GM19193 (cell line): ENCODE measurements around the gene C5orf47.

Experiments
- POLR2A ChIP-seq: IDR thresholded peaks from 4 replicates; pipeline ENCODE4 v1.6.1; 2011; ENCODE audit not compliant: insufficient read depth, insufficient read length; ENCODE audit errors: extremely low read depth

C5orf47 gene

DNA sequence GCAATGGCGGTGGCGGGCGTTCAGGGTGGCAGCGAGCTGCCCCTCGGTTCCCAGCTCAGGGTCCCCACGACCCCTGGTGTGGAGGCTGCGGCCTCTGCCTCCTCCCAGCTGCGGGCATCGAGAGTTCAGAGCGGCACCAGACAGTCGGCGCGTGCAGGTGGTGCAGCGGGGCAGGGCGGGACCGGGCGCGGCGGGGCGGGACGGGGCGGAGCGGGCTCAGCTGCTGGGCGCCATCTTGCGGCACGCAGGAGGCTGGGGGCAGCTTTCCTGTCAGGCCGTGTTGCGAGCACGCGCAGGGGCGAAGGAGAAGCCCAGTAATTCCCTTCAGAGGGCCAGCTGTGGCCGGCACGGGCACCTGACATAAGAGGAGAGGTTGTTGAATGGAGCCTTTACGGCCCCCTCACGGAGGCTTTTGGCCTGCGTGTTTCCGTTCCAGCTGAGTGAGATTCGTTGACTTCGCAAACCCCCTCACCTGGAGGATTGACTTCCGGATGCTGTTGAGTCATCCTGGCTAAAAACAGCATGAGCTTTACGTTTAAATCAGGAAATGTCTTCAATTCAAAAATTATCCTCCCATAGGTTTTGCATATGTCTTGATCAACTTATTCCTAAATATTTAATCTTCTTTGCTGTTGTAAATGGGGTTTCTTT lies 587 bp downstream of the C5orf47 start:
- no peak for TF ChIP-seq POLR2A

DNA sequence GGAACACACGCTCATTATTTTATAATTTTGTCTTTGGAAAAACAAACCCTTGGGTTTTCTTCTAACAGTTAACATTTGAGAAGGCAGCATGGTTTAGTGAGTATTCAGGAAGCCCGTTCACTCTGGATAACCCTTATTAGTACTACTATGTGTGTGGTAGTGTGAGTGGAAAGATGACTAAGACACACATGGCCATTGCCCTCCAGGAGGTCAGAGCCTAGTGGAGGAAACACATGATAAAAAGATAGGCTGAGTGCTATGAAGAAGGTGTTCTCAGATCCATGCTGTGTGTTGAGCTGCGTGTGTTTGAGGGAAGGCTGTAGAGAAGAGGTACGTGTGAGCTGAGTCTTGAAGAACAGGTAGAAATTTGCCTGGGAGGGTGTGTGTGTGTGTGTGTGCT lies 8.4 kb downstream of the C5orf47 start:
- TF ChIP-seq POLR2A: no peak

DNA sequence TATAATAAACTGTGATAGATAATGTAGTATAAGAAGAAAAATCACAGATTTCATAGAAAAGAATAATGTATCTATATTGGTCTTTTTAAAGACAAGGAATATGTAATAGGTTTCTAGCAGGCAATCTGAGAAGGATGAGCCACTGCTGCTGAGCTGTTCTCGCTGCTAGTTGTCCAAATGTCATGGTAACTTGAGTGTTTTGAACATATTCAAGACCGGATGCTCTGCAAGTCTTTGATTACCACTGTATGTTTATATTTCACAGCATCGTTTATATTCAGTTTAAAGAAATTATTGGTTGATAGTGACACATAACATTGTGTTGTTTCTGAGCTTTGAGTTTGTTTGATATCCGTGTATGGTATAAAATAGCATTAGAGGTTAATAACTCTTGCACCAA lies 9.6 kb downstream of the C5orf47 start:
- no peak for TF ChIP-seq POLR2A

DNA sequence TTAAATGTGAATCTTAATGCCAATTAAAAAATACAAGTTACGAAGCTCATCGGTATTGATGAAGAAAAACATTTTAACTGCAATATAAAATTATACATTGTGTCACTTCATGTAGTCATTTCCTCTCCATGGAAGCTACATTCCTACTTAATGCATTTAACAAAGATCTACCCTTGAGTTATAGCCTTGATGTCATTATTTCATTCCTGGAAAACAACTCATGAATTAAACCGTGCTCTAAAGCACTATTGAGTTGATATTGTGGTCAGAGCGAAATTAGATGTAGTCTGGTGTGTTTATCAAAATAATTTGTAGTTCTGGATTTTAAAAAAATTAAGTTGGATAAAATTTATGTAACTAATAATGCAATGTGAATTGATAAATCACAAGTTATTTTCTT lies 11.1 kb downstream of the C5orf47 start:
- no peak for TF ChIP-seq POLR2A

DNA sequence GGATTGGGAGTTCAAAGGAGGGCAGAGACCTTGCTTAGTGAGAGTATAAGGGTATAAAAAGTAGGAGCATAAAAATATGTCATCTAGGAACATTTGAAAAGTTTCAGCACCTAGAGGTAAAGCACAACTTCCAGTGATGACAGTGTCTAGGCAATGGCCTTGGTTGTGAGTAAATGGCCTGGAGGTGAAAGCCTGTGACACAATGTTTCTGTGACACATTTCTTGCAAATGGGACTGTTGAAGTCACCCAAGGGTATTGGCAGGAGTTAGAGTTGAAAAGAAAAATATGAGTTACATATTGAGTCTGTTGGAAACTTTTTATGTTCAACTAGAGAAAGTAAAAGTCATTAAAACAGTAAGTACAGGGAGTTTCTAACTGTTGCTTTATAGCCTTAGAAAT lies 14.8 kb downstream of the C5orf47 start:
- TF ChIP-seq POLR2A: no peak

DNA sequence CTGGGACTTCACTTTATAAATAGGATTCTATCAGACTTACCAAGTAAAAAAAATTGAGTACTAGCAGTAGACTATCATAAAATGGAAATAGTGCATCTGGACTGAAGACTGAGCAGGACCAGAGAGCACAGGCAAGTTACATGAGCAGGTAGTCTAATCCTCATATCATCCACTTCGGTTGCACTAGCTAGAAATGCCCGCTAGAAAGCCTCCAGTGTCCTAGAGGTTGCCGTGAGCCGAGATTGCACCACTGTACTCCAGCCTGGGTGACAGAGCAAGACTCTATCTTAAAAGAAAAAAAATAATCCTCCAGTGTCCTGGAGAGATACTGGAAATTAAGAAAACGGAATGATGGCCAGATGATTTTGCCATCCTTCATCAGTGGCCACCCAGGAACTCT lies 20.0 kb downstream of the C5orf47 start:
- TF ChIP-seq POLR2A: no peak

DNA sequence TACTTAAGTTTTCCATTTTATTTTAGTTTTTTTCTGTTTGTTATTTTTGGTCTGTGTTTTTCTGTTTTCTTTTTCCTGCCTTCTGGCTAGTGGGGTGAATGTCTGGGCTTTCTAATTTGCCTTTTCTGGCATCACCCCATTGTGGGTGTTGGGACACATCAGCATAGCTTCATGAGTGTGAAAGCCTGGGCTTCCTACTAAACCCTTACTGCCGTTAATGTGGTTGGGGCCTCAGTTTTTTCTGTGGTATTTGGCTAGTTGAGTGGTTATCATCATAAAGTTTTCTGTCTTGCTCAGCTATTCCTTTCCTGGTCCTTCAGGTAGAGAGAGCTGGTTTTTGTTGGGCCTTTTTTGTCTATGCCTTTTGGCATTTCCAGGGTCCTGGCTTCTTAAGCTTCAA lies 21.4 kb downstream of the C5orf47 start:
- no peak for TF ChIP-seq POLR2A

DNA sequence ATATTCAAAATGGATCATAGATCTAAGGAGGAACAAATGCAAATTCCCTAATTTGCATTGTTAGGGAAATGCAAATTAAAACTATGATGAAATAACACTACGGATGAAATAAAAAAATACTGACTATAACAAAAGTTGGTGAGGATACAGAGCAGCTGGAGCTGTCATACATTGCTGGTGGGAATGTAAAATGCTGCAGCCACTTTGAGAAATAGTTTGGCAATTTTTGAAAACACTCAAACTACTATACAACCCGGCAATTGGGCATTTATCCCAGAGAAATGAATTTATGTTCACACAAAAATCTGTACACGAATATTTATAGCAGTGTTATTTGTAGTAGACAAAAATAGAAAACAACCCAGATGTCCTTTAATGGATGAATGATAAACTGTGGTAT lies 22.5 kb downstream of the C5orf47 start:
- no peak for TF ChIP-seq POLR2A

DNA sequence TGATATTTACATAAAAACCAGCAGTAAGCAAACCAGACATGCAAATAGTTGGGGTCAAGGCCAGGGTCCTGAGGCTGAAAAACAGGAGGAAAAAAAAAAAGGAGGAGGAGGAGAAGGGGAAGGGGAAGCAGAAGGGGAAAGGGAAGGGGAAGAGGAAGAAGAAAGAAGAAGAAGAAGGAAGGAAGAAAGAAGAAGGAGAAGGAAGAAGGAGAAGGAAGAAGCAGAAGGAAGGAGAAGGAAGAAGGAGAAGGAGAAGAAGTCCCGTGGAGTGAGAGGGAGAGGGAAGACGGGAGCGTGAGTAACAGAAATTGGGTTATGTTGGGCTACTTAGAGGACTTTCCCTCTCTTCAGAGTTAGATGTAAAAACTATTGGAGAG lies 31.9 kb downstream of the C5orf47 start:
- no peak for TF ChIP-seq POLR2A

DNA sequence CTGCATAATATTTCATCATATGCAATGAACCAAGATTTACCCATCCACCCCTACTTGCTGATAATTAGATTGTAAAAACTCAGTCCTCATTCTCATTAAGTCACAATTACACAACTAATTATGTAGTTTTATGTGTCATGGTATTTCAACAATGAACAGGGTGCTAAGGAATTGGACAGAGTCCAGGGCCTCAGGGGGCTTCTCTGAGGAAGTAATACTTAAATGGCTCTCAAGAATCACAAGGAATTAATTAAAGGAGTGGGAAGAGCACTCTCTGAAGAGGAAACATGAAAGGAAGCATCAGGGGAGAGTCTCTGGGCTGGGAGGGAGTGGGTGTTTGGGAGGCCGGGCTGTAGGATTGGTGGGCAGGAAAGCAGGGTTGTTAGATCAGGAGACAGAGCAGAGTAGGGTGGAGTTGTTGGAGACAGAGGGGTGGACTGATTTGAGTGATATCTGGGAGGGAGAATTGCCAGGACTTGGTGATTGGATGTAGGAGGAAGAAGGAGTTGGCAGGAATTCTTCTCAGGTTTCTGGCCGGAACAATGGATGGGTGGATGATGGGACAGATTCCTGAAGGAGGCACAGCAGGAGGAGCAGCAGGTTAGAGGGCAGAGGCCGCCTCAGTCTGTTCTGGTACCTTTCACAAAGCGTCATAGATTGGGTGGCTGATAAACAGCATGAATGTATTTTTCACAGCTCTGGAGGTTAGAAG lies 33.6 kb downstream of the C5orf47 start:
- TF ChIP-seq POLR2A: no peak

DNA sequence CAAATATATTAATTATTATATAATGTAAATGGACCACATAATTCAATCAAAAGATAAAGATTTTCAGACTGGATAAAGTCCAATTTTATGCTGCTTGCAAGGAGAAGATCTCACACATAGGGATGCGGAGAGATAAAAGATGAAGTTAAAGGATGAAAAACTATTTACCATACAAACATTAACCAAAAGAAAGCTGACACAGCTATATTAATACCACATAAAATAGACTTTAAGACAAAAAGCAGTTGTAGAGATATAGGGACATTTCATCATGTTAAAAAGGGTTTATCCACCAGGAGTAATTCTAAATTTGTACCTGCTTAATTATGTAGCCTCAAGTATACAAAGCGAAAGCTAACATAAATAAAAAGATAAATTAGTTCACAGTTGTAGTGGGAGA lies 41.3 kb downstream of the C5orf47 start:
- TF ChIP-seq POLR2A: no peak

DNA sequence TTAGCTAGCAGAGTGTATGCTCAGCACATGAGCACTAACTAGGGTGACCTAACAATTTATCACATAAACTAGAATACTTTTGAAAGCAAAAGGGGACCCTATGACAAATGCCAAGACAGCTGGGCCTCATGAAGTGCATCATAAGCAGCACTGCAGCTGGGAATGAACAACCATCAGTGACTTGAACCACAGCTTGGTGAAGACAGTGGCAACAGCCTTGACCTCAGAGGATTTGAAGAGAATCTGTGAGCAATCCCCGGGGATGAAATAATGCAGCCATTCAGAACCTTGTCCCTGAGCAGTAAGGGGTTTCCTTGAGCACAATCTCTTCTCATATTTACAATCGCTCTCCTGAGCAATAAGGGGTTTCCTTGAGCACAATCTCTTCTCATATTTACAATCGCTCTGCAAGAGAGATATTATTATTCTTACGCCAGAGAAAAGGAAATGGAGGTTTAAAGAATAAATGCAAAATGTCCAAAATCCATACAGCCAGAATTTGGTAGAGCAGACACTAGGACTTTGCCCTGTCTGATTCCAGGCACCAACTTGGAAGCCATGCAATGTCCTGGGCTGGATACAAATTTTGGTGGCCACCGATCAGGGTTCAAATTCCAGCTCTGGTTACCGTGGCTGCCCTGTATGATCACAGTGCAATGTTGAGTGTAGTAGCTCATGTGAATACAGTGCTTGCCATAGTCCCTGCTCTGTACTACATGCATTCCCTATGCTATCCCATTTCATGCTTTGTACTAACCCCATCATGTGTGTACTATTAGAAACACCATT lies 55.7 kb downstream of the C5orf47 start:
- TF ChIP-seq POLR2A: no peak

DNA sequence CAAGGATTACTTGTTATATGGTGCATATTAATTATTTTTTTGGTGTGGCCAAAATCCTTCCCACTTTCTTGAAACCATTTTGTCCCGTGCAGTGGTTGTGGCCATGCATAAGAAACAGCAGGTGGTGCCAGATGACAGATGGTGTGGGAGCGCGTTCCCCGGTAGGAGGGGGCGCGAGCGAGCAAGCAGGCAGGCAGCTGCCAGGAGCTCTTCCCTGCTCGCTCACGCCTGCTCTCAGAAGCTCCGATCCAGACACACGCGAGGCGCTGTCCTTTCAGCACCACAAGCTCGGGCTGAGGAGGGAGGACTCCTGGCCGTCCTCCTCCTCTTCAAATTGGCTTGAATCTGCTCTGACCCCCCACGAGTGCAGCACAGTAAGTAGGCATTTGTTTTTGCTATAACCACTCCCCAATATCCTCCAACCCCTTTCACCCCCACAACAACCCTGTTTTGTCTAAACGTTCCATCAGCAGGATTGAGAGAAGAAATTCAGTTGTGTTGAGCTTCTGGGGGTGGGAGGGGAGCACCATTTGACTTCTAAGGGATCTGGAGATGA lies 56.6 kb downstream of the C5orf47 start, which contains the start of gene NSG2:
TSS of gene NSG2 (plus strand) at position 237 of the 556 bp plus-strand sequence. CDS start 1,050 bp downstream, outside the sequence.
- no peak for TF ChIP-seq POLR2A

DNA sequence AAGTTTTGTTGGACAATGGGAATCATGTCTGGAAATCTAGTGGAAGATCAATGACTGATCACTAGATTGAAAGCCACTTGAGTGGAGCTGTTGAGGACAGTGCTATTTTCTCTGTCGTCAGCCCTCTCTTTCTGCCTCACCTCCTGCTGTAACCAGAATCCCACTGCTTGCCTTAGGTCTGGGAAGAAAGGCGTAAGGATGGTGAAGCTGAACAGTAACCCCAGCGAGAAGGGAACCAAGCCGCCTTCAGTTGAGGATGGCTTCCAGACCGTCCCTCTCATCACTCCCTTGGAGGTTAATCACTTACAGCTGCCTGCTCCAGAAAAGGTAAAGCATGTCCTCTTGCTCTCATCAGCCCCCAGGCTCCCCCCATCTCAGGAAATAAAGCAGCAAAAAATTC lies 57.6 kb downstream of the C5orf47 start:
- TF ChIP-seq POLR2A: no peak

DNA sequence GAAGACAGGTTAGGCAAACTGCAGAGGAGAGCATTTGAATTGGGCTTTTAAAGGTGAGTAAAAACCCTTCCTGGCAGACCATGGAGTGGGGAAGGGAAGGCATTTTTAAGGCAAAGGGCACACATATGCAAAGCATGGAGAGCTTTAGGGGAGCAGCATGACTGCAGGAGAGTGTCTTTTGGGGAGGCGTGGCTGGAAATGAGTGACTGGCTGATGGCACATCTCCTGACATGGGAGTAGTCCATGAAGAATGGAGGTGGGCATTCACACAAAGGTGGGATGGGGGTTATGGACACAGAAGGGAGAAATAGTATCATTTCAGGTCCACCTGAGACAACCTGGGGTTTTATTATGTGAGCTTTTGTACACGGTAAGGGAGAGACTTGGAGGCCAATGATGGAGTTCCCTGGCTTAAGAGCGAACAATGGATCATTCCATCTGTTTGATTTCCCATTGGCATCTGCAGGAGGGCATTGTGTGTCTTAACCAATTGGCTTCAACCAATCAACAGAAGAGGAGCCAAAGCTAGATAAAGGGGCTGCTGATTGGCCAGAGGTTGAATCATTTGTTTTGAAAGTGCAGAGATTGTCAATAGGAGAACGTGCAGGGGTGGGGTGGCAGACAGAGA lies 58.6 kb downstream of the C5orf47 start:
- TF ChIP-seq POLR2A: no peak
